NOMO-1 (cell line): ENCODE results near the gene C1QTNF9B.
A peak's percentile ranks its signal among the peaks of the same experiment; 100 is the strongest.

Experiments used
- DNase-seq, 2 experiments: peaks; one replicate each; lab custom pipeline; 2025; ENCODE audit not compliant: unreplicated experiment in 2 of 2; lab: John Stamatoyannopoulos, UW

The C1QTNF9B gene

GRCh38 chr13:23861310-23861709 lies 36.0 kb downstream of the C1QTNF9B start:
- no peak for DNase-seq

- no peak for DNase-seq
These were observed 37.4 kb downstream of the C1QTNF9B start for GRCh38 chr13:23859904-23860303.

DNA sequence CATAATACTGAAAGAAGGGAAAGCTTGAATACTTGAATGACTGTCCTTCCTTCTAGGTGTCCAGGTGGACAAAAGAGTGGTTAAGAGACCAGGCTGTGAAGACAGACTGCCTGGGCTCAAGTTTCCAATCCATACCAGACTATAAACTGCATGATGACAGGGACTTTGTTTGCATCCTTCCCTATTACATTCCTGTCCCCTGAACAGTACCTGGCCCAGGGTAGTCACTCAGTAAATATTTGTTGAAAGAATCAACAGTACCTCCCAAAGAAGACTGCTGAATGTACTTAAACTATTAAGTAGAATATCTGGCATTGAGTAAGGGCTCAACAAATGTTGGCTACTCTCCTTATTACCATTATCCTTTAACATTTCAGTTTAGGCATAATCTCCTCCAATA lies 37.8 kb downstream of the C1QTNF9B start:
- DNase-seq = no peak

DNA sequence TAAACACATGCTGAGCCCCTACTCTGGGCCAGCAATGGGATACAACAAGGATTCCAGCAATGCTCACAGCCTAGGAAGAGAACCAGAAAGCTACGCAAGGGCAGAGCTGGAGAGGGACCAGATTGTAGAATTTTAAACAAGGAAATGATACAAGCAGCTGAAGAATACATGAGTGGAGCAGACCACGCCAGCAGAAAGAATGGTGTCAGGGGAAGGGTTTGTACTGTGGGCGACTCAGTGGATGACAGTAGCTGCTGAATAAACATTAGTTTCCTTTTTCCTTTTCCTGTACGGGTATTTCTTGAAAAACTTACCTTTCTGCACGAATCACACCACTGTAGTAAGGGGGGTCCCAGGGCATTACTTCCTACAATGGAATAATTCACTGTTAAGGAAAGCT lies 38.8 kb downstream of the C1QTNF9B start:
- DNase-seq = no peak

DNA sequence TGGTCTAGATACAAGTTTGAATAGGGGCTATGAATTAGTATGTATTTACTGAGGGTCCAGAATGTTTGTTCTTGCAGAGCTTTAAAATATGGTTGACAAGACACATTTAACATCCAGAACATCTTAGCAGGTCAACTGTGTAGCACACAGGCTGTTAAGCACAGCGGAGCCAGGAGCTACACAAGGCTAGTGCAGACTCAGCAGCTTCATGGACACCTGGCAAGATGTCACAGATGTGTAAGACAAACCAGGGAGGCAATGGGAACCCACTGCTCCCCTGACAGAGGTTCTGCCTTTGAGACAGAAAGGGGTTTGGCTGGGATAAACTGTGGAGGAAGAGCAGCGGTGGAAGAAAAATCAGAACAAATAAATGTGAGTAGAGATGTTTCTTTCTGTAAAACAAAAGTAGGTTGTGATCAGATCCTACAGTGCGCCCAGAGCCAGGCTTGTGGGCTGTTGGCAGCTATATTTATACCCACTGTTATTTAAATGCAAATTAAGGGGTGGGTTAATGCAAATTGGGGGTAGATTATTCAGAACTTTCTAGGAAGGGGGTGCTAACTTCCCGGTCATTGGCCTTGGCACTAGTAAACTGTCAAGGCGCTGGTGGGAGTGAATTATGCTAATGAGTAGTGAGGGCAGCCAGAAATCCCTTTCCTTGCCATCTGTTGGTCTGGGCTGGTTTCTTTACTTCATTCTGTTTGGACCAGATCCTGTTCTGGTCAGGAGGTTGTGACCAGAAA lies 41.1 kb downstream of the C1QTNF9B start:
- no peak for DNase-seq

GRCh38 chr13:23855360-23855759 lies 41.9 kb downstream of the C1QTNF9B start:
- no peak for DNase-seq

DNA sequence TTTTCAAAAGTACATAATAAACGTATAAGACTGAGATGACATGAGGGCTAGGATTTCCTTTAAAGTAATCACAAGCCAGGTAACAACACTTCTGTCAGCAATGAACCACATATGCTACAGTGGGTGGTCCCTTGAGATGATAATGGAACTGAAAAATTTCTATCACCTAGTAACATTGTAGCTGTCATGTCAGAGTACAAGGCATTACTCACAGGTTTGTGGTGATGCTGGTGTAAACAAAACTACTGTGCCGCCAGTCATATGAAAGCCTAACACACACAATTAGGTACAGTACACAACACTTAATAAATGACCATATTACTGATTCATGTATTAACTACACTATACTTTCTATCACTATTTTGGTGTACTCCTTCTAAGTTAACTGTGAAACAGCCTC lies 45.0 kb downstream of the C1QTNF9B start:
- DNase-seq = no peak

GRCh38 chr13:23851106-23851505 lies 46.2 kb downstream of the C1QTNF9B start:
- no peak for DNase-seq

GRCh38 chr13:23850134-23850533 lies 47.2 kb downstream of the C1QTNF9B start:
- no peak for DNase-seq

GRCh38 chr13:23849670-23850069 lies 47.6 kb downstream of the C1QTNF9B start:
- no peak for DNase-seq

DNA sequence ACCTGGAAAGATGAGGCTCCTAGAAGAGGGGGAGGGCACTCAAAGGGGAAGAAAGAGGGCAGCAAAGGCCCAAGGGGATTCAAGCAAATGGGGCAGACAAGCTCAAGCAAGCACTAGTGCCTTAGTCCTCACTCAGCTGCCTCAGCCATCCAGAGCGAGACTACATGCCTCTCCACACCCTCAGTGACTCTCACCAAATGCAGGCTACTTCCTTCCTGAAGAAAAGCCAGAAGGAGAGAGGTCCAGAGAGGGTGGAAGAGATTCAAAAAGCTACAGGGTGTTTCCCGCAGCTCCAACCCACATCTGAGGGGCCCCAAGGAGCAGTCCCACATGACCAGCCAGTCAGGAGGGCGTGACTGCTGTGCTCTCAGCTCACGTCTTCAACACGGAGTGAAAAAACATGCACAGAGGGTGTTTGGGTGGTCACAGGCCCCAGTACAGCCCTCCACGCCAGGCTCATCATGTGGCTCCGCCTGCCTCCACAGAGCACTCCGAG lies 48.6 kb downstream of the C1QTNF9B start:
- no peak for DNase-seq

GRCh38 chr13:23848019-23848418 lies 49.3 kb downstream of the C1QTNF9B start:
- no peak for DNase-seq

- DNase-seq = peak in 1 of 2 experiments; percentile 26
These were observed 49.8 kb downstream of the C1QTNF9B start for GRCh38 chr13:23847497-23847896.

- no peak for DNase-seq
These were observed 52.1 kb downstream of the C1QTNF9B start for GRCh38 chr13:23845105-23845725.

GRCh38 chr13:23844132-23844531 lies 53.2 kb downstream of the C1QTNF9B start:
- no peak for DNase-seq

GRCh38 chr13:23843436-23843835 lies 53.9 kb downstream of the C1QTNF9B start:
- no peak for DNase-seq

DNA sequence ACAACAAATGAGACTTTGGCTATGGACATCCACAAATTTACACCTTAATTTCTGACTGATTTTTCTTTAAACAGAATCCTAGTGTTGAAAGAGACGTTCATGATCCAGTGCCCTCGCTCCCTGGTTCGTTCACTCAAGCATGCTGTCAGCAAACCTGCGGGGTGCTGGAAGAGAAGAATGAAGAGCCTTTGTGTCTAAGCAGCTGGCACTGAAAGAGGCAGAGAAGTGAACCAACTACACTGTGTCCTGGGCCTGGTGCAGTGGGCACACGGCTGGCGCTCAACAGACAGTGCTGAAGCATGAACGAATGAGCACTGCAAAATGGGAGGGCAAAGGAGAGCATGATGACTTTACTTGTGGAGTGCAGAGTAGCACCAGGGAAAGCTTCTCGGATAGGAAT lies 54.9 kb downstream of the C1QTNF9B start:
- DNase-seq = no peak
